Glutamatergic neuron (in vitro differentiated cells): ENCODE results near the gene CBFA2T3. TPM values are rescaled to one million over a fixed set of nuclear protein-coding genes. Genes with fewer than 3 reads are reported as not detected.

Experiments used
- DNase-seq: peaks from one replicate; pipeline ENCODE4 v3.0.0; 2022
- H3K27ac Mint-ChIP-seq: one replicate; pipeline ENCODE4 v1.8.0; 2020; ENCODE audit warnings: mild to moderate bottlenecking, mixed read lengths, inconsistent platforms; ENCODE audit not compliant: unreplicated experiment
- H3K27me3 Mint-ChIP-seq: one replicate; pipeline ENCODE4 v1.8.0; 2020; ENCODE audit warnings: mild to moderate bottlenecking, moderate library complexity, mixed read lengths, inconsistent platforms; ENCODE audit not compliant: unreplicated experiment
- H3K36me3 Mint-ChIP-seq: one replicate; pipeline ENCODE4 v1.8.0; 2020; ENCODE audit warnings: mild to moderate bottlenecking, mixed read lengths, inconsistent platforms; ENCODE audit not compliant: unreplicated experiment
- H3K4me1 Mint-ChIP-seq: one replicate; pipeline ENCODE4 v1.8.0; 2020; ENCODE audit warnings: mild to moderate bottlenecking, low read depth, mixed read lengths, inconsistent platforms; ENCODE audit not compliant: unreplicated experiment
- H3K4me3 Mint-ChIP-seq: one replicate; pipeline ENCODE4 v1.8.0; 2020; ENCODE audit warnings: mild to moderate bottlenecking, mixed read lengths, inconsistent platforms; ENCODE audit not compliant: unreplicated experiment
- H3K9me3 Mint-ChIP-seq: one replicate; pipeline ENCODE4 v1.8.0; 2020; ENCODE audit warnings: mild to moderate bottlenecking, moderate library complexity, mixed read lengths, inconsistent platforms; ENCODE audit not compliant: unreplicated experiment
- total RNA-seq: library from RNA; stranded (reverse); fragmentation: NEBNext Ultra II Directional; extraction: Animal tissue kit (Norgen Biotek cat#: 25700); gene quantifications from one replicate; pipeline ENCODE4 v1.2.1, GENCODE V29; 2021; ENCODE audit not compliant: unreplicated experiment
- TF ChIP-seq, protein P1 (sequence below): fragments of 200-600 bp; sonication (generic); IDR thresholded peaks from one replicate; pipeline ENCODE4 v1.5.0; 2021; ENCODE audit not compliant: partially characterized antibody, unreplicated experiment

Gene CBFA2T3
- total RNA-seq, 1 donor from 2014 or later = 126 TPM

- DNase-seq = no peak
- TF ChIP-seq, protein P1, sequence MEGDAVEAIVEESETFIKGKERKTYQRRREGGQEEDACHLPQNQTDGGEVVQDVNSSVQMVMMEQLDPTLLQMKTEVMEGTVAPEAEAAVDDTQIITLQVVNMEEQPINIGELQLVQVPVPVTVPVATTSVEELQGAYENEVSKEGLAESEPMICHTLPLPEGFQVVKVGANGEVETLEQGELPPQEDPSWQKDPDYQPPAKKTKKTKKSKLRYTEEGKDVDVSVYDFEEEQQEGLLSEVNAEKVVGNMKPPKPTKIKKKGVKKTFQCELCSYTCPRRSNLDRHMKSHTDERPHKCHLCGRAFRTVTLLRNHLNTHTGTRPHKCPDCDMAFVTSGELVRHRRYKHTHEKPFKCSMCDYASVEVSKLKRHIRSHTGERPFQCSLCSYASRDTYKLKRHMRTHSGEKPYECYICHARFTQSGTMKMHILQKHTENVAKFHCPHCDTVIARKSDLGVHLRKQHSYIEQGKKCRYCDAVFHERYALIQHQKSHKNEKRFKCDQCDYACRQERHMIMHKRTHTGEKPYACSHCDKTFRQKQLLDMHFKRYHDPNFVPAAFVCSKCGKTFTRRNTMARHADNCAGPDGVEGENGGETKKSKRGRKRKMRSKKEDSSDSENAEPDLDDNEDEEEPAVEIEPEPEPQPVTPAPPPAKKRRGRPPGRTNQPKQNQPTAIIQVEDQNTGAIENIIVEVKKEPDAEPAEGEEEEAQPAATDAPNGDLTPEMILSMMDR = no peak
- Mint-ChIP-seq H3K36me3 (peaks cover 2% of the 10 kb centered on the region), H3K4me1 (peaks cover 17% of the 10 kb centered on the region), H3K4me3 (no peak overlapping the region), H3K9me3 (peaks cover 8% of the 10 kb centered on the region), H3K27ac (no peak overlapping the region), H3K27me3 (peaks cover 8% of the 10 kb centered on the region)
Measured at GRCh38 chr16:88993946-88994600, 17.1 kb upstream of the CBFA2T3 start.

DNA sequence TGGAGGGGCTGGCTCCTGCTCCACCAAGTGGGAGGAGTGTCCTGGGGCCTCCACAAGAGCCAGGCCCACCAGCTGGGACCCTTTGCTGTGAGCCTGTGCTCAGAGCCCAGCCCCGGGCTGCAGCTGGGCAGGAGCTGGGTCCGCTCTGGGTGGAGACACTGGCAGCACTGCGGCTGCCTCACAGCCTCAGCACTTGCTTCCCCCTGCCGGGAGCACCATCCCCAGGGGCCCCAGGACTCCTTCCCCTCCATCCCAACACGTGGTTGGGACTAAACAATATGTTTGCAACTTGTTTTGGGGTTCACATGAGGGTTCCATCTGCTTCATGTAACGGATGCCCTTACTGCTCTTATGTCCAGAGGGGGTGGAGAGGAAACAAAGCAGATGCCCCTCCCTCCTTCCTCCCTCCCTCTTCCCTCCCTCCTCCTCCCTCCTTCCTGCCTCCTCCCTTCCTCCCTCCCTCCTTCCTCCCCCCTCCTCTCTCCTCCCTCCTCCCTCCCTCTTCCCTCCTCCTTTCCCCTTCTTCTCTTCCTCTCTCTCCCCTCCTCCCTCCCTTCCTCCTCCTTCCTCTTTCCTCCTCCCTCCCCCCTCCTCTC is 16.3 kb upstream of the CBFA2T3 start:
- Mint-ChIP-seq H3K4me1 (peaks cover 15% of the 10 kb centered on the region), H3K27me3 (peaks cover 5% of the 10 kb centered on the region), H3K4me3 (no peak overlapping the region), H3K9me3 (peaks cover 5% of the 10 kb centered on the region), H3K36me3 (no peaks in the 10 kb centered on the region), H3K27ac (peak overlapping the region; percentile 68)
- TF ChIP-seq, protein P1 = no peak
- DNase-seq = peak; percentile 82

- H3K36me3 Mint-ChIP-seq = no peaks in the 10 kb centered on the region
- H3K27me3 Mint-ChIP-seq = peaks cover 3% of the 10 kb centered on the region
- peaks cover 8% of the 10 kb centered on the region for H3K9me3 Mint-ChIP-seq
- TF ChIP-seq, protein P1 = no peak
- no peak overlapping the region for H3K4me3 Mint-ChIP-seq
- peaks cover 15% of the 10 kb centered on the region for H3K4me1 Mint-ChIP-seq
- peak overlapping the region; percentile 68 for H3K27ac Mint-ChIP-seq
- DNase-seq = no peak
Measured at GRCh38 chr16:88992351-88993165, 15.6 kb upstream of the CBFA2T3 start.

DNA sequence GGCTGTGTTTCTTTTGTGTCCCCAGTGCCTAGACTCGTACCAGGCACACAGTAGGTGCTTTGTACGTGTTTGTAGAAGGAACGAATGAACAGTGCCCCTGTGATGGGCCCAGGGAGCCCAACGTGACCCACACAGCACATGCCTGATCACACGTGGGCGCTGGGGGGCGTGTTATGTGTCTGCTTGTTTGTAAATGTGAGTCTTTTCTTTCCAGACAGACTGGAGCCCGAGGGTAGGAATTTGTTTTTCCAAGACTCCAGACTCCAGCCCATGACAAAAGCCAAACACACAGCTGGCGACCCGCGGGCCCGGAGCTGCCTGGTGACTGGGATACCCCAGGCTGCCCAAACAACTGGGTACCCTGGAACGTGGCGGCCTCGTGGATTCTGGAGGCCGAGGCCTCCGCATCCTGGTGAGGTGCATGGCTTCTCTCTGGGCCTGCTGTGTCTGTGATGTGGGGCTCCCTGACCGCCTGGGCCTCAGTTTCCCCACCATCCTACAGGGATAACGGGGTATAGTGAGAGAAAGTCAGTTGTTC is 14.9 kb upstream of the CBFA2T3 start:
- H3K4me3 Mint-ChIP-seq = no peak overlapping the region
- H3K36me3 Mint-ChIP-seq = no peaks in the 10 kb centered on the region
- peaks cover 15% of the 10 kb centered on the region for H3K4me1 Mint-ChIP-seq
- H3K27ac Mint-ChIP-seq = no peak overlapping the region
- no peak for DNase-seq
- H3K9me3 Mint-ChIP-seq = peaks cover 8% of the 10 kb centered on the region
- TF ChIP-seq, protein P1 = no peak
- peaks cover 2% of the 10 kb centered on the region for H3K27me3 Mint-ChIP-seq
